HG02885 (cell line): ENCODE results near the gene RXFP3.
"Not testable (repeated sequence)": the region's sequence is repeated elsewhere in the genome, so short reads cannot be mapped to it uniquely, and the experiment has no call there.

Experiments used
- ATAC-seq: cut with Tn5 transposase; IDR thresholded peaks from one replicate; pipeline ENCODE4 v1.9.1; 2021; ENCODE audit warnings: mild to moderate bottlenecking; ENCODE audit not compliant: unreplicated experiment, poor library complexity

Gene RXFP3

GRCh38 chr5:33936381-33937016, at the start of gene RXFP3:
RXFP3 (plus strand) TSS chr5:33936386; CDS start chr5:33936741, 355 bp downstream.
- no peak for ATAC-seq

GRCh38 chr5:33887268-33887667, 48.9 kb upstream of the RXFP3 start:
- ATAC-seq, result no peak

- ATAC-seq, result no peak
Observed at GRCh38 chr5:33888587-33888986, 47.6 kb upstream of the RXFP3 start.

- ATAC-seq, result peak; percentile 46
Observed at GRCh38 chr5:33890131-33891032, 45.8 kb upstream of the RXFP3 start.

GRCh38 chr5:33891446-33891787, 44.8 kb upstream of the RXFP3 start:
- no peak for ATAC-seq

- peak; percentile 38 for ATAC-seq
Observed at GRCh38 chr5:33891788-33892619, 44.2 kb upstream of the RXFP3 start, which contains the start of gene ADAMTS12. ADAMTS12 (minus strand) TSS chr5:33891990; CDS start chr5:33891856, 134 bp downstream.

GRCh38 chr5:33892620-33893137, 43.5 kb upstream of the RXFP3 start:
- ATAC-seq, result no peak

- no peak for ATAC-seq
Observed at GRCh38 chr5:33894566-33894965, 41.6 kb upstream of the RXFP3 start.

GRCh38 chr5:33901156-33901555, 35.0 kb upstream of the RXFP3 start:
- no peak for ATAC-seq

- no peak for ATAC-seq
Observed at GRCh38 chr5:33903118-33903517, 33.1 kb upstream of the RXFP3 start.

- ATAC-seq, result no peak
Observed at GRCh38 chr5:33905381-33905780, 30.8 kb upstream of the RXFP3 start.

- ATAC-seq, result not testable (repeated sequence)
Observed at GRCh38 chr5:33906248-33906647, 29.9 kb upstream of the RXFP3 start.

GRCh38 chr5:33914844-33915243, 21.3 kb upstream of the RXFP3 start:
- ATAC-seq, result not testable (repeated sequence)

- ATAC-seq, result no peak
Observed at GRCh38 chr5:33921002-33921401, 15.2 kb upstream of the RXFP3 start.

GRCh38 chr5:33925278-33925677, 10.9 kb upstream of the RXFP3 start:
- peak; percentile 62 for ATAC-seq

GRCh38 chr5:33927685-33928084, 8.5 kb upstream of the RXFP3 start:
- ATAC-seq, result no peak

- no peak for ATAC-seq
Observed at GRCh38 chr5:33928283-33928682, 7.9 kb upstream of the RXFP3 start.

GRCh38 chr5:33929925-33930690, 6.1 kb upstream of the RXFP3 start:
- no peak for ATAC-seq

- ATAC-seq, result no peak
Observed at GRCh38 chr5:33931136-33931535, 5.0 kb upstream of the RXFP3 start.

GRCh38 chr5:33933723-33934169, 2.4 kb upstream of the RXFP3 start:
- ATAC-seq, result peak; percentile 93
